ENCODE results near the gene RNF103. TPM values are rescaled to one million over a fixed set of nuclear protein-coding genes. Genes with fewer than 3 reads are reported as not detected.

The RNF103 gene, protein sequence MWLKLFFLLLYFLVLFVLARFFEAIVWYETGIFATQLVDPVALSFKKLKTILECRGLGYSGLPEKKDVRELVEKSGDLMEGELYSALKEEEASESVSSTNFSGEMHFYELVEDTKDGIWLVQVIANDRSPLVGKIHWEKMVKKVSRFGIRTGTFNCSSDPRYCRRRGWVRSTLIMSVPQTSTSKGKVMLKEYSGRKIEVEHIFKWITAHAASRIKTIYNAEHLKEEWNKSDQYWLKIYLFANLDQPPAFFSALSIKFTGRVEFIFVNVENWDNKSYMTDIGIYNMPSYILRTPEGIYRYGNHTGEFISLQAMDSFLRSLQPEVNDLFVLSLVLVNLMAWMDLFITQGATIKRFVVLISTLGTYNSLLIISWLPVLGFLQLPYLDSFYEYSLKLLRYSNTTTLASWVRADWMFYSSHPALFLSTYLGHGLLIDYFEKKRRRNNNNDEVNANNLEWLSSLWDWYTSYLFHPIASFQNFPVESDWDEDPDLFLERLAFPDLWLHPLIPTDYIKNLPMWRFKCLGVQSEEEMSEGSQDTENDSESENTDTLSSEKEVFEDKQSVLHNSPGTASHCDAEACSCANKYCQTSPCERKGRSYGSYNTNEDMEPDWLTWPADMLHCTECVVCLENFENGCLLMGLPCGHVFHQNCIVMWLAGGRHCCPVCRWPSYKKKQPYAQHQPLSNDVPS
- 10 to 100 TPM; 24.9 to 38.4 (median 32.4) TPM for total RNA-seq
- 10 to 100 TPM; 24.1 to 55.2 TPM for polyA plus RNA-seq
- long read RNA-seq, donor 1, transcript RNF103-206 (5 exons, 1,293 nt) = major isoform, 5 of 14 reads
- long read RNA-seq, donor 1, partial matches to known transcripts = 4 of 14 reads
- long read RNA-seq, donor 1, other reads (novel, unspliced or antisense) = 1 of 14 reads
- long read RNA-seq, donor 2, transcript RNF103-201 (4 exons, 3,477 nt) = major isoform, 12 of 15 reads
- long read RNA-seq, donor 2, partial matches to known transcripts = 0 of 15 reads
- long read RNA-seq, donor 2, other reads (novel, unspliced or antisense) = 0 of 15 reads
- long read RNA-seq, donor 3, transcript RNF103-201 (4 exons, 3,477 nt) = major isoform, 111 of 122 reads
- long read RNA-seq, donor 3, partial matches to known transcripts = 0 of 122 reads
- long read RNA-seq, donor 3, other reads (novel, unspliced or antisense) = 9 of 122 reads

DNA sequence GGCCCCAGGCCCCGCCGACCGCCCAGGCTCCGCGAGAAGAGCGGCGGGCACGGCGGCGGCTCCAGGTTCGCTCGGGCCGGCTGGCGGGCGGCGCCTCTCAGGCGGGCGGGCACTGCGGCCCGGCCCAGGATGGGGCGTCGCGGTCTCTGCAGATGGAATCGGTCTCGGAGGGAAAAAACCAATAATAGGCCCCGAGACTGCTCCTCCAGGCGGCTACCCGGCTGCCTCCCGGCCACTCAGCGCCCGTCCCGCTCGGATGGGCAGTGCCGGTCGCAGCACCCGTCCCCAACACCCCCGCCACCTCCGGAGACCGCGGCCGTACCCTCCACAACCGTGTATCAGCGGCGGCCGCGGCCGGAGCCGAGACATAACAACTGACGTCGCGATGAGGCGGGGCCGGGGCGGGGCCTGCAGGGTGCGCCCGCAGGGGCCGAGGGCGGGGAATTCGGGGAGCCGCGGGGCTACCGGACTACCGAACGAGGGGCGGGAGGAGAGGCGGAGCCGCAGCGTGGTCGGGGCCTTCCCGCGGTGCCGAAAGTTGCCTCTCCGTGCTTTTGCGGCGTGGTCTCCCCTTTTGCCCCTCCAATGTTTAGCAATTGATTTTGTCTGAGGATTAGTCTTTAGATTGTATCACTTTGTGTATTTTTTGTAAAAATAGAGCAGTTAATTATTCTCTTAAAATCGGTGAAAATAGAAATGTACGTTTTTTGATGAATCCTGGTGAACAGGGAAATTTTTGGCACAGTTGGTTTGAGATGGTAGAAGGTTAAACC is at the start of gene RNF103:
Gene RNF103 (minus strand): TSS at position 372 of the 773 bp plus-strand sequence. CDS start 979 bp downstream, outside the sequence.
- Histone ChIP-seq H3K36me3 (no peaks in the 10 kb centered on the region), H3K27ac (peak within 1 kb of the TSS; percentile 98), H3K4me1 (ENCODE audit: insufficient read depth) (peaks cover 2% of the 10 kb centered on the region), H3K4me3 (peak within 1 kb of the TSS; percentile 50), H3K27me3 (no peaks in the 10 kb centered on the region), H3K9me3 (no peaks in the 10 kb centered on the region)
- peak; percentile 96 to 98 (median 98) for DNase-seq
- intact Hi-C loops (cut with DNase I) = loop anchor here in 2 of 4 donors (2.0 to 5.0 kb wide), 2 partner anchors 61 to 181 kb away; partner anchors contain the start of genes CHMP3 (in 2 of the 2) and KDM3A (in 2 of the 2)
- 0 to 1% (median 0%) methylated on average over 75 to 77 of the region's 77 CpGs for WGBS, 3 donors
- TF ChIP-seq POLR2A (IDR thresholded peaks at IDR 0.05) = peak; percentile 97
- TF ChIP-seq, protein P1, sequence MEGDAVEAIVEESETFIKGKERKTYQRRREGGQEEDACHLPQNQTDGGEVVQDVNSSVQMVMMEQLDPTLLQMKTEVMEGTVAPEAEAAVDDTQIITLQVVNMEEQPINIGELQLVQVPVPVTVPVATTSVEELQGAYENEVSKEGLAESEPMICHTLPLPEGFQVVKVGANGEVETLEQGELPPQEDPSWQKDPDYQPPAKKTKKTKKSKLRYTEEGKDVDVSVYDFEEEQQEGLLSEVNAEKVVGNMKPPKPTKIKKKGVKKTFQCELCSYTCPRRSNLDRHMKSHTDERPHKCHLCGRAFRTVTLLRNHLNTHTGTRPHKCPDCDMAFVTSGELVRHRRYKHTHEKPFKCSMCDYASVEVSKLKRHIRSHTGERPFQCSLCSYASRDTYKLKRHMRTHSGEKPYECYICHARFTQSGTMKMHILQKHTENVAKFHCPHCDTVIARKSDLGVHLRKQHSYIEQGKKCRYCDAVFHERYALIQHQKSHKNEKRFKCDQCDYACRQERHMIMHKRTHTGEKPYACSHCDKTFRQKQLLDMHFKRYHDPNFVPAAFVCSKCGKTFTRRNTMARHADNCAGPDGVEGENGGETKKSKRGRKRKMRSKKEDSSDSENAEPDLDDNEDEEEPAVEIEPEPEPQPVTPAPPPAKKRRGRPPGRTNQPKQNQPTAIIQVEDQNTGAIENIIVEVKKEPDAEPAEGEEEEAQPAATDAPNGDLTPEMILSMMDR (IDR thresholded peaks at IDR 0.05) = no peak
- TF ChIP-seq EP300 (IDR thresholded peaks at IDR 0.05) = peak; percentile 26

DNA sequence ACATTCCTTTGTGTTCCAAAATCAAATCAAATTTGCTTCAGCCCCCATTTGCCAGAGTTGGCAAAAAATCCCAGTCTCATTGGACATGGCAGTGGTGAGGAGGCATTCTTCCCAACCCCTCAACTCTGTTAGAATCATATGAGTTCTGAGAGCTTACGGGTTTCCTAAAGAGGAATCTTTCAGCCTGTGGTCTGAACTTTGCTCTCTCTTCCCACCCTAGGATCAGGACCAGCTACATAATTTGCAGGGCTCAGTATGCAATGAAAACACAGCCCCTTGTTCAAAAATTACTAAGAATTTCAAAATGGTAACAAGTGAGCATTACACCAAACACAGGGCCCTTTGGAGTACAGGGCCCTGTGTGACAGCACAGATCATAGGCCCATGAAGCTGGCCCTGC is 49.3 kb upstream of the RNF103 start:
- TF ChIP-seq EP300 (IDR thresholded peaks at IDR 0.05) (no peak), POLR2A (IDR thresholded peaks at IDR 0.05) (no peak)
- TF ChIP-seq, protein P1 (IDR thresholded peaks at IDR 0.05) = no peak
- no peaks in the 10 kb centered on the region for H3K27me3 ChIP-seq
- WGBS, 3 donors = 90 to 96% (median 95%) methylated on average over 1 of the region's 1 CpG

DNA sequence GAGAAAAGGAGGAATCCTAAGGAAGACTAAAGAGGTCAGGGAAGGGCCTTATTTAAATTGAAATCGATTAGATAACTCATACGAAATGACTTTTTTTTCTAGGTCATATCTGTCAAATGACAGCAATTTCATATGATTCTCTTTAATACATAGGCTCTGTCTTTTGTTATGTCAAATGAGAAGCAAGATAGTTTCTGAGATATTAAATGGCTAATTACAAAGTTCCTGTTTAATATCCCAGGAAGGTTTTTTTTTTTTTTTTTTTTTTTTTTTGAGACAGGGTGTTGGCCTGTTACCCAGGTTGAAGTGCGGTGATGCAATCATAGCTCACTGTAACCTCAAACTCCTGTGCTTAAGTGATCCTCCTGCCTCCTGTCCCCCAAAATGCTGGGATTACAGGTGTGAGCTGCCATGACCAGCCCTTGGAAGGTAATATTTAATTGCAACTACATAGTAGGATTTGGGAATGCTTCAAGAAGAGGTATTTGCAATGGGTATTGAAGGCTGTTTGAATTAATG is 48.4 kb upstream of the RNF103 start:
- Histone ChIP-seq H3K9me3 (no peaks in the 10 kb centered on the region), H3K36me3 (no peaks in the 10 kb centered on the region), H3K27me3 (no peaks in the 10 kb centered on the region), H3K4me3 (no peak overlapping the region), H3K27ac (no peak overlapping the region), H3K4me1 (ENCODE audit: insufficient read depth) (no peaks in the 10 kb centered on the region)
- WGBS, 3 donors = 91 to 99% (median 96%) methylated on average over 3 of the region's 3 CpGs
- intact Hi-C loops (cut with DNase I) = no loop called here
- DNase-seq = no peak
- TF ChIP-seq EP300 (IDR thresholded peaks at IDR 0.05) = no peak
- no peak for TF ChIP-seq POLR2A (IDR thresholded peaks at IDR 0.05)
- TF ChIP-seq, protein P1 (IDR thresholded peaks at IDR 0.05) = no peak

More for the DNA sequence above, 49.3 kb upstream of the RNF103 start:
- Histone ChIP-seq H3K27ac (no peak overlapping the region), H3K36me3 (no peaks in the 10 kb centered on the region), H3K9me3 (no peaks in the 10 kb centered on the region), H3K4me3 (no peak overlapping the region), H3K4me1 (ENCODE audit: insufficient read depth) (no peaks in the 10 kb centered on the region)
- intact Hi-C loops (cut with DNase I) = no loop called here
- DNase-seq = no peak

All from ovary (tissue), 10 donors.